AG04449 (cell line): Measurements from ENCODE around the gene PRR23E.

Experiments
- CTCF ChIA-PET: fragments of 350-600 bp; formaldehyde crosslinking; extraction: SDS; loops from one replicate; lab custom pipeline; 2021; ENCODE audit warnings: antibody characterized with exemption; lab: Yijun Ruan, JAX
- POLR2A ChIA-PET: fragments of 400-600, 350-600 bp; formaldehyde crosslinking; extraction: SDS; loops from one replicate; lab custom pipeline; 2020; ENCODE audit warnings: antibody characterized with exemption, inconsistent platforms; lab: Yijun Ruan, JAX
- DNase-seq: peaks from one replicate; pipeline ENCODE4 v3.0.0-alpha.2; 2010; ENCODE audit warnings: low read depth, low spot score
- H3K4me3 ChIP-seq: 2 replicates; pipeline ENCODE4 v1.5.1; 2011; ENCODE audit warnings: low read depth, mild to moderate bottlenecking, control low read depth, low read length
- CTCF ChIP-seq: IDR thresholded peaks from one replicate; pipeline ENCODE4 v1.5.1; 2011; ENCODE audit warnings: mild to moderate bottlenecking, moderate library complexity, low read length, control low read depth, inconsistent platforms; ENCODE audit not compliant: insufficient read depth; ENCODE audit errors: missing control alignments

Gene PRR23E

GRCh38 chr3:127209155-127209839 lies 16.4 kb downstream of the PRR23E start:
- no peak for DNase-seq
- ChIA-PET CTCF (no interaction called here), POLR2A (no interaction called here)
- H3K4me3 ChIP-seq = no peak overlapping the region
- no peak for TF ChIP-seq CTCF

GRCh38 chr3:127209840-127210653 lies 17.1 kb downstream of the PRR23E start:
- no peak overlapping the region for H3K4me3 ChIP-seq
- ChIA-PET CTCF (no interaction called here), POLR2A (no interaction called here)
- TF ChIP-seq CTCF = no peak
- DNase-seq = no peak

- no peak for DNase-seq
- ChIA-PET CTCF (no interaction called here), POLR2A (no interaction called here)
- no peak overlapping the region for H3K4me3 ChIP-seq
- no peak for TF ChIP-seq CTCF
Observed at GRCh38 chr3:127210654-127210943, 17.7 kb downstream of the PRR23E start.

- no peak for DNase-seq
- no peak for TF ChIP-seq CTCF
- ChIA-PET CTCF (no interaction called here), POLR2A (no interaction called here)
- no peak overlapping the region for H3K4me3 ChIP-seq
Observed at GRCh38 chr3:127211118-127212060, 18.5 kb downstream of the PRR23E start.

- ChIA-PET POLR2A (no interaction called here), CTCF (no interaction called here)
- TF ChIP-seq CTCF = no peak
- H3K4me3 ChIP-seq = no peak overlapping the region
- DNase-seq = no peak
Observed at GRCh38 chr3:127212231-127212630, 19.3 kb downstream of the PRR23E start.

GRCh38 chr3:127212711-127213110 lies 19.8 kb downstream of the PRR23E start:
- no peak for TF ChIP-seq CTCF
- POLR2A ChIA-PET = no interaction called here
- no peak overlapping the region for H3K4me3 ChIP-seq
- CTCF ChIA-PET = no interaction called here
- DNase-seq = no peak
